NCI-H1436 treated with DMSO at 0.1 percent for 48 hours (cell line): ENCODE measurements around the gene MEIS1.

ENCODE experiments used
- DNase-seq: peaks from one replicate; lab custom pipeline; 2025; lab: John Stamatoyannopoulos, UW

The MEIS1 gene

GRCh38 chr2:66580166-66581049, 145.5 kb downstream of the MEIS1 start:
- DNase-seq: no peak

GRCh38 chr2:66581339-66582103, 146.6 kb downstream of the MEIS1 start:
- DNase-seq: no peak

DNA sequence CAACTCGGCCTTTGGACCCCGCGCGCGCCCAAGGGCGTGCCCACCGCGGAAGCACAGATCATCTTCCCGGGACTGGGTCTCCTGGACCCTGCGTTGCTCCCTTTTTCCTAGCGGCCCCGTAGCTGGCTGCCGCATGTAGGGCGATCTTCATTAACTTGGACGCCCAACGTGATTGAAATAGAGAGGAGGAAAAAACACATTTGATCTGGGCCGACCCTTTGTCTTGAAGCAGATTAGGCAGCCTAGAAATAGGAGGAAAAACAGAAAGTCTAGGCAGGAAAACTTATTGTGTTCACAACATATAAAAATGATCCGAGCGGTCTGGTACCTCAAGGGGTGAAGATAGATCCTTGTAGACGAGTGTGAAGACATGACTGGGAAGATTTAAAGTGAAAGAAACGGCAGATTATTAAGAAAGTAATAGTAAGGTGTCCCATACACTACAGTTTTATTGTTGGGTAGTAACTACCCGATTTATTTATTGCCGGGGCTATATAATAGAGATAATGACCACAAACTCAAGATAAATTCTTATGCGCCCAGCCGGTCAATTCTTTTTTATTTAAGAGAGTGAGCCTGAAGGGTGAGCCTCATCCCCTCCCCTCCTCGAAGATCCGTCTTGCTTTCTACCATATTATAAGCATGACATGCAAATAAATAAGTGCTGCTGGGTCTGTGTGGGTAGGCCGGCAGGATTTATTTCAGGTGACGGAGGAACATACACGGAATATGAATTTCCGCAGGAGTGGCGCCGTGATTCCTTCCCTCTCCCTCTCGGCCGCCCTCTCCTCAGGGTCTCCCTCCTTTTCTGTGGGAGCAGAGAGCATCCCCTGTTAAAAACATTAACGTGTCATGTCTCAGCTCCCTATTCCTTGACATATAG, 147.4 kb downstream of the MEIS1 start:
- DNase-seq: no peak

- DNase-seq: no peak
These were observed 148.3 kb downstream of the MEIS1 start for GRCh38 chr2:66582987-66583880.

GRCh38 chr2:66583881-66584280, 149.0 kb downstream of the MEIS1 start:
- no peak for DNase-seq

DNA sequence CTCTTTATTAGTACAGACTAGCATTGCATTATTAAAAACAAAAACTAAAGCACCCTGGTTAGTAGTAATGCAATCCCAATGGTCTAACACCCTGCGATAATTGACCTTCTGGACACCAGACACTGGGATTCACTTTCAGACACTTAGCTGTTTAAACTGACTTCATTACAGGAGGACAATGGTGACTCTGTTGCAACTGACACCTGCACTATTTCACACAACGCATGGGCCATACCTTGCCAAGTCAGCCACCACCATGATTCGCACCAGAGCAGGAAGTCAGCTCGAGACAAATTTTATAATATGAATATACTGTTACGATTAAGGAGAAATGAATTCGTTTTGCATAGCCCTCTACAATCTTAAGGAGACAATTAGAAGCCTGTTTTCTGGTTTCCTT, 150.7 kb downstream of the MEIS1 start:
- no peak for DNase-seq

GRCh38 chr2:66587216-66587615, 152.3 kb downstream of the MEIS1 start:
- DNase-seq: no peak

DNA sequence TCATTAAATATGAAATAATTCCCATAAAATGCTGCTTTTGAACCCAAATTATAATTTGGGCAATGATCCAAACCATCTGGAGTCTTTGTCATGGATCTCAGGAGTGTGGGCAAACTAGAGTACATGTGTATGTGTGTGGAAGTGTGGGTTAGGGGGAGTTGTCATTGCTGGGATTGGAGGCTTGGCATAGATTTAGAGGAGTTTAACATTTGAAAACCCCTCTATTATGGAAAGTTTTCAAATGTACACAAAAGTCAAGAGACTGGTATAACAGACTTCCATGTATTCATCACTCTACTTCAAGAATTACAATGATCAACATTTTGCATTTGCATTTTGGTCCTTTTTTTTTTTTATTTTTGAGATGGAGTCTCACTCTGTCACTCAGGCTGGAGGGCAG, 159.1 kb downstream of the MEIS1 start:
- DNase-seq: no peak

GRCh38 chr2:66595556-66595955, 160.6 kb downstream of the MEIS1 start:
- no peak for DNase-seq

DNA sequence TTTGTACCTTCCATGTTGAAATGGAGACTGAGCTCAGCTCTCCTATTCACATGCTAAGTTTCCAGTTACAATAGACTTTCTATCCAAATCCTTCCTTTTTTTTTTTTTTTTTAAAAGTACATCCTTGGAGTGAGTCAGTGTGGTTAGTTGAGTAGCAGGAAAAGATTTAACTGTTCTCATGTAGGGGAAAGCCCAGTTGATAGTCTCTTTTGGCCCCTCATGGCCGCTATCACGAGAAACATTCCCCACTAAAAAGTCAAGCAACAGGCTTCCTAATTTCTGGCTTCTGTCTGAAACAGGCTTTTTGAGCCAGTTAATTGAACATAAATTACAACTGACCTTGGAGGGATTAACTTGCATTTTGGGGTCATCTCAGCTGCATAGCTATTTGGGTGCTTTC, 161.3 kb downstream of the MEIS1 start:
- no peak for DNase-seq

DNA sequence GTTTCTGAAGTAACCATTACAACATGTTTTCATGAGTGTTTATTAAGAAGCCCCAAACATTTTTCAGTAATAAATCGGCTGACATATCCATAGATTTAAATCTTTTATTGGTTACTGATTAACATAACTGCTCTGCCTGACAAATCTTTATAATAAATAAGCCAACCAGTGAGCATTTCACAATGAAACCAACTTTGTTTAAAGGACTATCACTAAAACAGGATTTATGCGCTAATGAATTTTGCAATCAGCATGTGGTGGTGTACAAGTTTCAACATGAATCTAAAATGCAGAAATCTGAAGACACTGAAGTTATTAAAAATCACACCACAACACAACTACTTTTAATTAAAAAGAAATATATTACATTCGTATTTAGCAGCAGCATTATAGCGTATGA, 166.7 kb downstream of the MEIS1 start:
- no peak for DNase-seq

- no peak for DNase-seq
These were observed 167.4 kb downstream of the MEIS1 start for GRCh38 chr2:66602341-66602740.

DNA sequence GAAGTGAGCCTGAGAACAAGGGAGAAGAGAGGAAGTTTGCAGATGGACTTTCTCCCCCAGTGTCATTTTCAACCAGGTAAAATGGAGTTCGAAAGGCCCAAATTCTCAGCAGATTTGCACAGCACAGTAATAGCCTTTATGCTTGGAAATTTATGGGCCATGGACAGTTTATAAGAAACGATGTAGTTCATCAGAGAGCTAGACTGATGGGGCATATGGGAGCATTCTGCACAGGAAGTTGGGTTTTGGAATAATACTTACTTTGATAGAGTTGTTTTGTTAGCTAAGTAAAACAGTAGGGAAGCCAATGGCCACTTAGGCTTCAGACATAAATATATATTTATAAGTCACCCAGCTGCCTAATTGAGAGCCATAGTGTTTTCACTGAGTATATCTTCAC, 169.4 kb downstream of the MEIS1 start:
- DNase-seq: no peak

GRCh38 chr2:66604976-66605375, 170.1 kb downstream of the MEIS1 start:
- DNase-seq: no peak

- DNase-seq: no peak
These were observed 172.2 kb downstream of the MEIS1 start for GRCh38 chr2:66607152-66607551.
